Prostate gland (tissue), 2 donors: ENCODE data around the gene FRMPD4.

Source experiments
- POLR2A ChIP-seq: fragments of 450-650 bp; IDR thresholded peaks from one replicate; pipeline ENCODE4 v1.6.1; 2016; ENCODE audit warnings: antibody characterized with exemption, mild to moderate bottlenecking
- TF ChIP-seq, protein P1 (sequence below), 4 experiments: fragments of 200-600 bp in 2 of 4; fragments of 450-650 bp in 2 of 4; sonication (generic) in 2 of 4; IDR thresholded peaks; 1 replicate in 3 of 4; 2 replicates in 1 of 4; pipeline ENCODE4 v1.5.1; 2016 to 2019; ENCODE audit warnings: antibody characterized with exemption in 4 of 4, mild to moderate bottlenecking in 2 of 4, moderate library complexity in 2 of 4

DNA sequence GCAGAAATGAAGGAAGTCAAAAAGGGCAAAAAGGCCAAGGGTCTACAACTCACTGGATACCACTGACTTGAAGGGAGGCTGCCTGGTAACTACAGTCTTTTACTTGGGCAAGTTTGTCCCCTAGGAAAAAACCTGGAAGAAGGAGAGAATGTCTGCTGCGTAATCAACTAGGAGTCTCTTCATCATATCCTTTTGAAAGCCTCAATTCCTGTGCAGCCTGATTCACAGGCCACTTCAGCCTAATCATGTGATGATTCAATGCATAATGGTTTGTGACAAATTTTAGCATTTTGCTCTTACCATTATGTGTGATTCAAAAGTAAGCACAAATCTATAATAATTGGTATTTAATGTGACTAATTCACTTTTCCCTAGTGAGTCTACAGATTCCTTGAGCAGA, 273.6 kb downstream of the FRMPD4 start:
- TF ChIP-seq, protein P1, sequence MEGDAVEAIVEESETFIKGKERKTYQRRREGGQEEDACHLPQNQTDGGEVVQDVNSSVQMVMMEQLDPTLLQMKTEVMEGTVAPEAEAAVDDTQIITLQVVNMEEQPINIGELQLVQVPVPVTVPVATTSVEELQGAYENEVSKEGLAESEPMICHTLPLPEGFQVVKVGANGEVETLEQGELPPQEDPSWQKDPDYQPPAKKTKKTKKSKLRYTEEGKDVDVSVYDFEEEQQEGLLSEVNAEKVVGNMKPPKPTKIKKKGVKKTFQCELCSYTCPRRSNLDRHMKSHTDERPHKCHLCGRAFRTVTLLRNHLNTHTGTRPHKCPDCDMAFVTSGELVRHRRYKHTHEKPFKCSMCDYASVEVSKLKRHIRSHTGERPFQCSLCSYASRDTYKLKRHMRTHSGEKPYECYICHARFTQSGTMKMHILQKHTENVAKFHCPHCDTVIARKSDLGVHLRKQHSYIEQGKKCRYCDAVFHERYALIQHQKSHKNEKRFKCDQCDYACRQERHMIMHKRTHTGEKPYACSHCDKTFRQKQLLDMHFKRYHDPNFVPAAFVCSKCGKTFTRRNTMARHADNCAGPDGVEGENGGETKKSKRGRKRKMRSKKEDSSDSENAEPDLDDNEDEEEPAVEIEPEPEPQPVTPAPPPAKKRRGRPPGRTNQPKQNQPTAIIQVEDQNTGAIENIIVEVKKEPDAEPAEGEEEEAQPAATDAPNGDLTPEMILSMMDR (IDR thresholded peaks at IDR 0.05): no peak
- no peak for TF ChIP-seq POLR2A
